H9 (cell line): ENCODE results near the gene FLT3LG. TPM values are rescaled to one million over a fixed set of nuclear protein-coding genes. Genes with fewer than 3 reads are reported as not detected.

ENCODE experiments used
- DNase-seq: peaks from one replicate; pipeline ENCODE4 v3.0.0-alpha.2; 2017
- H2AFZ ChIP-seq: one replicate; pipeline ENCODE4 v1.6.1; 2013; ENCODE audit warnings: mild to moderate bottlenecking, low read length, control low read depth, moderate library complexity
- H2AK5ac ChIP-seq: 2 replicates; pipeline ENCODE4 v1.6.1; 2013; ENCODE audit warnings: low read length, control low read depth, mixed read lengths; ENCODE audit not compliant: insufficient read length
- H2BK120ac ChIP-seq: one replicate; pipeline ENCODE4 v1.6.1; 2013; ENCODE audit warnings: low read depth, mild to moderate bottlenecking, low read length, control low read depth, inconsistent platforms; ENCODE audit not compliant: poor library complexity, severe bottlenecking
- H2BK12ac ChIP-seq: 2 replicates; pipeline ENCODE4 v1.6.1; 2013; ENCODE audit warnings: low read length, control low read depth, mixed read lengths, low read depth; ENCODE audit not compliant: insufficient read length
- H2BK15ac ChIP-seq: 2 replicates; pipeline ENCODE4 v1.6.1; 2013; ENCODE audit warnings: low read depth, low read length, control low read depth
- H2BK20ac ChIP-seq: one replicate; pipeline ENCODE4 v1.6.1; 2013; ENCODE audit warnings: low read depth, mild to moderate bottlenecking, low read length, control low read depth, inconsistent platforms; ENCODE audit not compliant: poor library complexity, severe bottlenecking
- H2BK5ac ChIP-seq: 2 replicates; pipeline ENCODE4 v1.6.1; 2013; ENCODE audit warnings: low read length, control low read depth, mixed read lengths; ENCODE audit not compliant: insufficient read length
- H3K14ac ChIP-seq: 2 replicates; pipeline ENCODE4 v1.6.1; 2013; ENCODE audit warnings: low read length, control low read depth; ENCODE audit not compliant: insufficient read depth
- H3K18ac ChIP-seq: 2 replicates; pipeline ENCODE4 v1.6.1; 2013; ENCODE audit warnings: low read depth, mild to moderate bottlenecking, mixed read lengths, low read length, control low read depth; ENCODE audit not compliant: insufficient read length
- H3K23ac ChIP-seq: 2 replicates; pipeline ENCODE4 v1.6.1; 2013; ENCODE audit warnings: low read length, control low read depth, mixed read lengths, low read depth; ENCODE audit not compliant: insufficient read length
- H3K23me2 ChIP-seq: 2 replicates; pipeline ENCODE4 v1.6.1; 2013; ENCODE audit warnings: low read depth, mild to moderate bottlenecking, mixed read lengths, low read length, control low read depth; ENCODE audit not compliant: insufficient read length, poor library complexity, severe bottlenecking
- H3K27ac ChIP-seq: 2 replicates; pipeline ENCODE4 v1.5.1; 2013; ENCODE audit warnings: low read length, control low read depth, mixed read lengths, low read depth; ENCODE audit not compliant: insufficient read length
- H3K27me3 ChIP-seq: 2 replicates; pipeline ENCODE4 v1.6.1; 2013; ENCODE audit warnings: low read length, control low read depth, inconsistent platforms; ENCODE audit not compliant: insufficient read depth
- H3K4ac ChIP-seq: 2 replicates; pipeline ENCODE4 v1.6.1; 2013; ENCODE audit warnings: low read depth, mild to moderate bottlenecking, control low read depth, inconsistent platforms, low read length, moderate library complexity
- H3K4me1 ChIP-seq: 2 replicates; pipeline ENCODE4 v1.6.1; 2013; ENCODE audit warnings: low read length, control low read depth, inconsistent platforms; ENCODE audit not compliant: insufficient read depth
- H3K4me2 ChIP-seq: 2 replicates; pipeline ENCODE4 v1.6.1; 2013; ENCODE audit warnings: low read length, control low read depth, mixed read lengths; ENCODE audit not compliant: insufficient read length, insufficient read depth
- H3K56ac ChIP-seq: 2 replicates; pipeline ENCODE4 v1.6.1; 2013; ENCODE audit warnings: low read depth, mild to moderate bottlenecking, mixed read lengths, low read length, control low read depth; ENCODE audit not compliant: insufficient read length
- H3K79me1 ChIP-seq: 2 replicates; pipeline ENCODE4 v1.6.1; 2013; ENCODE audit warnings: low read depth, mild to moderate bottlenecking, moderate library complexity, low read length, control low read depth, inconsistent platforms; ENCODE audit not compliant: insufficient read depth, poor library complexity, severe bottlenecking
- H3K79me2 ChIP-seq: 2 replicates; pipeline ENCODE4 v1.6.1; 2013; ENCODE audit warnings: low read length, control low read depth, inconsistent platforms; ENCODE audit not compliant: insufficient read depth
- H3K9ac ChIP-seq: 2 replicates; pipeline ENCODE4 v1.6.1; 2013; ENCODE audit warnings: low read length, control low read depth, mixed read lengths; ENCODE audit not compliant: insufficient read length; ENCODE audit errors: extremely low read depth
- H3K9me3 ChIP-seq: one replicate; pipeline ENCODE4 v1.6.1; 2013; ENCODE audit warnings: low read depth, low read length, inconsistent platforms; ENCODE audit not compliant: control insufficient read depth
- H3T11ph ChIP-seq: one replicate; pipeline ENCODE4 v1.6.1; 2013; ENCODE audit warnings: mild to moderate bottlenecking, low read length, control low read depth, inconsistent platforms
- H4K20me1 ChIP-seq: one replicate; pipeline ENCODE4 v1.6.1; 2013; ENCODE audit not compliant: control insufficient read depth, insufficient read length, insufficient read depth
- H4K5ac ChIP-seq: 2 replicates; pipeline ENCODE4 v1.6.1; 2013; ENCODE audit warnings: low read depth, mild to moderate bottlenecking, mixed read lengths, low read length, control low read depth; ENCODE audit not compliant: insufficient read length
- H4K8ac ChIP-seq: replicated peaks from 2 replicates; pipeline ENCODE4 v1.6.1; 2013; ENCODE audit warnings: low read length, control low read depth, mixed read lengths, low read depth; ENCODE audit not compliant: insufficient read length
- H4K91ac ChIP-seq: 2 replicates; pipeline ENCODE4 v1.6.1; 2013; ENCODE audit warnings: low read depth, mild to moderate bottlenecking, moderate library complexity, mixed read lengths, low read length, control low read depth; ENCODE audit not compliant: insufficient read length
- H3K27ac Mint-ChIP-seq, 3 experiments: 2 replicates in 2 of 3; 3 replicates in 1 of 3; pipeline ENCODE4 v1.8.0; 2020 to 2021; ENCODE audit warnings: mixed read lengths in 3 of 3, mild to moderate bottlenecking in 1 of 3, moderate library complexity in 1 of 3
- H3K27me3 Mint-ChIP-seq: 2 replicates; pipeline ENCODE4 v1.8.0; 2021; ENCODE audit warnings: low read depth, mild to moderate bottlenecking, moderate library complexity, mixed read lengths
- H3K36me3 Mint-ChIP-seq, 3 experiments: 2 replicates in 2 of 3; 3 replicates in 1 of 3; pipeline ENCODE4 v1.8.0; 2020 to 2021; ENCODE audit warnings: low read depth in 3 of 3, mixed read lengths in 3 of 3; ENCODE audit not compliant: insufficient read depth in 1 of 3
- H3K4me1 Mint-ChIP-seq, 2 experiments: 2 replicates each; pipeline ENCODE4 v1.8.0; 2020; ENCODE audit warnings: mixed read lengths in 2 of 2
- H3K4me3 Mint-ChIP-seq, 2 experiments: 2 replicates in 1 of 2; 3 replicates in 1 of 2; pipeline ENCODE4 v1.8.0; 2020 to 2021; ENCODE audit warnings: mild to moderate bottlenecking in 2 of 2, mixed read lengths in 2 of 2, moderate library complexity in 1 of 2
- H3K9me3 Mint-ChIP-seq, 2 experiments: 2 replicates in 1 of 2; 3 replicates in 1 of 2; pipeline ENCODE4 v1.8.0; 2020; ENCODE audit warnings: mild to moderate bottlenecking in 2 of 2, mixed read lengths in 2 of 2, moderate library complexity in 1 of 2
- CTCF ChIP-seq: fragments of 200-600 bp; sonication (generic); conservative IDR thresholded peaks from 3 replicates; pipeline ENCODE4 v1.8.0; 2021; ENCODE audit warnings: antibody characterized with exemption, mild to moderate bottlenecking
- WGBS: extraction: QIAGEN DNeasy Blood & Tissue Kit; methylation state at CpG from one replicate; pipeline ENCODE4 v1.1.7; 2013; ENCODE audit warnings: missing lambda C conversion rate, low lambda C conversion rate, mixed read lengths; ENCODE audit not compliant: insufficient read length; ENCODE audit errors: extremely low coverage; 5-methylcytosine and 5-hydroxymethylcytosine counted together
- total RNA-seq: library from RNA; stranded (reverse); gene quantifications from 2 replicates; pipeline ENCODE4 v1.2.1, GENCODE V29; 2021

Gene FLT3LG
- total RNA-seq, 1 experiment from 2014 or later, result 2.1 TPM

GRCh38 chr19:49439836-49440235, 34.2 kb upstream of the FLT3LG start:
- no peak for TF ChIP-seq CTCF
- Histone ChIP-seq H3K27ac (no peak overlapping the region), H2BK5ac (no peak overlapping the region), H4K91ac (no peak overlapping the region), H2BK120ac (no peak overlapping the region), H3K9me3 (no peaks in the 10 kb centered on the region), H3K56ac (no peak overlapping the region), H3K14ac (no peak overlapping the region), H2BK20ac (no peak overlapping the region), H3K23me2 (peaks cover 21% of the 10 kb centered on the region), H3K23ac (no peak overlapping the region), H3K27me3 (peaks cover 34% of the 10 kb centered on the region; the same call in 1 of the 2 replicates), H3K4me1 (no peaks in the 10 kb centered on the region), H4K8ac (no peak overlapping the region), H2BK15ac (no peak overlapping the region), H3K79me1 (no peaks in the 10 kb centered on the region), H4K20me1 (no peaks in the 10 kb centered on the region), H3K4ac (no peak overlapping the region), H2AK5ac (no peak overlapping the region), H4K5ac (no peak overlapping the region), H2AFZ (no peak overlapping the region), H3K18ac (no peak overlapping the region), H3K9ac (no peak overlapping the region), H3K79me2 (no peaks in the 10 kb centered on the region), H3T11ph (no peak overlapping the region), H2BK12ac (no peak overlapping the region), H3K4me2 (no peak overlapping the region)
- Mint-ChIP-seq H3K9me3 (peaks cover 0 to 3% of the 10 kb centered on the region in 2 experiments; a peak in 2 of 5 replicates), H3K27ac (no peak overlapping the region), H3K4me1 (peaks cover 28 to 55% of the 10 kb centered on the region in 2 experiments), H3K4me3 (peak overlapping the region in 1 of 2 experiments; percentile 61; a peak in 2 of 5 replicates), H3K27me3 (peaks cover 71% of the 10 kb centered on the region), H3K36me3 (no peaks in the 10 kb centered on the region)
- no peak for DNase-seq
- no CpG with 5 or more reads among the region's 6 CpGs for WGBS
